GM19328 (cell line): ENCODE measurements around the gene DNAJC1.

Experiments used
- ATAC-seq: cut with Tn5 transposase; IDR thresholded peaks from one replicate; pipeline ENCODE4 v1.9.1; 2021; ENCODE audit warnings: mild to moderate bottlenecking, moderate library complexity; ENCODE audit not compliant: unreplicated experiment

DNAJC1 gene

GRCh38 chr10:21962358-21962757 is 41.2 kb downstream of the DNAJC1 start:
- no peak for ATAC-seq

GRCh38 chr10:21961847-21962246 is 41.7 kb downstream of the DNAJC1 start:
- no peak for ATAC-seq

GRCh38 chr10:21959998-21960397 is 43.5 kb downstream of the DNAJC1 start:
- no peak for ATAC-seq

- no peak for ATAC-seq
Observed at GRCh38 chr10:21954690-21955089, 48.8 kb downstream of the DNAJC1 start.

- no peak for ATAC-seq
Observed at GRCh38 chr10:21954132-21954531, 49.4 kb downstream of the DNAJC1 start.

- ATAC-seq, result peak; percentile 48
Observed at GRCh38 chr10:21953585-21954057, 49.9 kb downstream of the DNAJC1 start.

- no peak for ATAC-seq
Observed at GRCh38 chr10:21950566-21950965, 53.0 kb downstream of the DNAJC1 start.

- no peak for ATAC-seq
Observed at GRCh38 chr10:21946946-21947345, 56.6 kb downstream of the DNAJC1 start.

- ATAC-seq, result no peak
Observed at GRCh38 chr10:21944727-21945386, 58.7 kb downstream of the DNAJC1 start.

- no peak for ATAC-seq
Observed at GRCh38 chr10:21943633-21944265, 59.8 kb downstream of the DNAJC1 start.

- no peak for ATAC-seq
Observed at GRCh38 chr10:21935439-21936023, 68.0 kb downstream of the DNAJC1 start.

- no peak for ATAC-seq
Observed at GRCh38 chr10:21934307-21934706, 69.2 kb downstream of the DNAJC1 start.

- ATAC-seq, result no peak
Observed at GRCh38 chr10:21929070-21929469, 74.5 kb downstream of the DNAJC1 start.

GRCh38 chr10:21927631-21928353 is 75.7 kb downstream of the DNAJC1 start:
- no peak for ATAC-seq

- no peak for ATAC-seq
Observed at GRCh38 chr10:21926949-21927348, 76.6 kb downstream of the DNAJC1 start.

- no peak for ATAC-seq
Observed at GRCh38 chr10:21926358-21926925, 77.1 kb downstream of the DNAJC1 start.

GRCh38 chr10:21925851-21926250 is 77.7 kb downstream of the DNAJC1 start:
- ATAC-seq, result no peak

- no peak for ATAC-seq
Observed at GRCh38 chr10:21924511-21924910, 79.0 kb downstream of the DNAJC1 start.

- no peak for ATAC-seq
Observed at GRCh38 chr10:21920633-21921032, 82.9 kb downstream of the DNAJC1 start.

- no peak for ATAC-seq
Observed at GRCh38 chr10:21919906-21920305, 83.6 kb downstream of the DNAJC1 start.

- no peak for ATAC-seq
Observed at GRCh38 chr10:21919117-21919516, 84.4 kb downstream of the DNAJC1 start.
